IPS DF 4.7 (cell line): ENCODE results near the gene FBLIM1.

Experiments used
- DNase-seq: peaks from one replicate; pipeline ENCODE4 v3.0.0-alpha.2; 2013; ENCODE audit warnings: low spot score; ENCODE audit errors: extremely low read depth

FBLIM1 gene

DNA sequence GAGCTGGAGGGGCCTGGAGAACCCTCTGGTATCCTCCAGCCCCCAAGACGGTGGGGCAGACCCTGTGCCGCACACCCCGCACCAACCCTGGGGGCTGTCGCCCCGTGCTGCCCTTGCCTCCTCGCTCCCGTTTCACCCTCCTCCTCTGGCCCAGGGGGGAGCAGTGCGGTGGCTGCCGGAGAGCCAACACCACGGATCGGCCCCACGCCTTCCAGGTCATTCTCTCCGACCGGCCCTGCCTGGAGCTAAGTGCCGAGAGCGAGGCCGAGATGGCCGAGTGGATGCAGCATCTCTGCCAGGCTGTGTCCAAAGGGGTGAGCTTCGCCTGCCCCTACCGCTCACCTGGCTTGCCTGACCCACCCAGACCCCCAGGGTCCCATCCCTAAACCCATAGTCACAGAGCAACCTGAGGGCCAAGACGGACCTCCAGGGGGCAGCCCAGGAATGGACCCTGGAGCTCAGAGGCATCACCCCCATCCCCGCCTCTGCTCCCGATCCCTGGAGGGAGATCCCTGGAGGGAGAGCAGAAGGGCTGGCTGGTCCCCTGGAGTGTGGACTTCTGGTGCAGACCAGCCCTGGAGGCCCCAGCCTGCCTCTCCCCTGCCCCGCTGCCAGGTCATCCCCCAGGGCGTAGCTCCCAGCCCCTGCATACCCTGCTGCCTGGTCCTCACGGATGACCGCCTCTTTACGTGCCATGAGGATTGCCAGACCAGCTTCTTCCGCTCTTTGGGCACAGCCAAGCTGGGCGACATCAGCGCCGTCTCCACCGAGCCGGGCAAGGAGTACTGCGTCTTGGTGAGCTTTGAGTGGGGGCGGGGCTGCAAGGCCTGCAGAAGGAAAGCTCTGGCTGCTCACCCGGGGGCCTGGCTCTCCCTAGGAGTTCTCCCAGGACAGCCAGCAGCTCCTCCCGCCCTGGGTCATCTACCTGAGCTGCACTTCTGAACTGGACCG lies 26.6 kb upstream of the FBLIM1 start:
- DNase-seq: no peak

DNA sequence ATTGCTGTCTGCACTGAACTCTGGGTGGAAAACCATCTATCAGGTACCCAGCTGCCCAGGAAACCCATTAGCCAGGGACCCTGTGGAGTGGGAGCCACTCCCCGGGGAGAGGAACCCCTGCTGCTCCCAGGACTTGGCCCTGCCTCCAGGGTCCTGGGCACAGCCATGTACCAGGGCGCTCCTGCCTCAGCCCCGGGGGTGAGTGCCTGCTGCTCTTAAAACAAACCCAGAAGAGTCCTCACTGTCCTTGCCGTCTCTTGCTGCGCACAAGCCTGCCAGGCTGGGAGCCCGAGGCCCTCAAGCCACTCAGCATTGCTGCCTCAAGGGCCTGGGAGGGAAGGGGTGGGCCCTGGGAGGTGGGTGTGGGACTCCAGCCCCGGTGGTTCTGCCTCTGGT lies 25.9 kb upstream of the FBLIM1 start:
- DNase-seq: no peak

DNA sequence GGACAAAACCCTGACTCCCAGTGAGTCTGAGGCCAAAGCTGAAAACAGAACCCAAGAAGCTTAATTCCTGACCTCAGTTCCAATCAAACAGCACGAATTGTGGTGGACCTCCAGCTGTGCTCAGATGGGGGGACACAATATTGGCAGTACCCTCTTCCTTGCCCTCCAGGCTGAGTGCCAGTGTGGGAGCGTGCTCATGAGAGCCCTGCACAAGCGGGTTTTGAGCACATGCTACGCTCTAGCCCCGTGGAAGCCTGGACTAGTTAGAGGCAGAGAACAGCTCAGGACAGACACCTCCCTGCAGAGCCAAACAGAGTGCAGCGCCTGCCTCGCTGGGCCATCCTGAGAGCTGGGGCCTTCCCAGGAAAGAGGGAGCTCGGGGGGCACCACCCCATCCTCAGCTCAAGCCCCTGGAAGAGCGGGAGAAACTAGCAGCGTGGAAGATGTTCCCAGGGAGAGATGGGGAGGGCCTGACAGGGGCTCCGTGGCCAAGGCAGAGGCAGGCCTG lies 25.3 kb upstream of the FBLIM1 start:
- no peak for DNase-seq

DNA sequence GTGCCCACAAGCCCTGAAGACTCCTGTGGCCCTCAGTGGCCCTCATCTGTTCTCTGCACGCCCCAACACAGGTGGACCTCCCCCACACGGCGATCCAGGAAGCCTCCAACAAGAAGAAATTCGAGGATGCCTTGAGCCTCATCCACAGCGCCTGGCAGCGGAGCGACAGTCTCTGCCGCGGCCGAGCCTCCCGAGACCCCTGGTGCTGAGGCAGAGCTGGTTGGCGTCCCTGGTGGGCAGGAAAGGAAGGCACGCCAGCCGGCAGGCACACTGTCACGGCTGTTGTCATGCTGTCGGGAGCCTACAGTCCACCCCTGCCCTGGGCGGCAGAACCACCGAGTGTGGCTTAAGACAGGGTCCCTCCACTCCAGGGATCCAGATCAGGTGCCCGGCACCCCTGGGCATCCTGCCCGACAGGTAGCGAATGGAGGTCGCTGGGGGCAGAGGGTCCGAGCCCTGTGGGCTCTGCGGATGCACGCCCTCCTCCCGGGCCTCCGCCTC lies 24.8 kb upstream of the FBLIM1 start:
- no peak for DNase-seq

DNA sequence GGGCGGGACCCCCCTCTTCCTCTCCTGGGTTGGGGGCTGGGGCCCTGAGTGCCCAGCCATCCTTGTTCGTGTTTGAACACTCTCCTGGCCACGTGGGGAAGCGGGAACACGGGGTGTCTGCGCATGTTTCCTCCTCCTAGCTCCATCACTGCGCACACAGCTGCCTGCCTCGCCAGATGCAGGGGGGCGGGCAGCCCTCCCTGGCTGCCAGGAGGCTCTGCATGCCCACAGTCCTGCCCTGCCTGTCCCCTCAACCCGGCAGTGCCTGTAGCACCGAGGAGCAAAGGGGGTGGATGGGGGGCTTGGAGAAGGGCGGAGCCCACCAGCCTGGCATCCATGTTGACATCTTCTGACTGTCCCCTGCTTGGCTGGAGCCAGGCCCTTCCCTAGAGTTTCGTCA lies 24.3 kb upstream of the FBLIM1 start:
- DNase-seq: no peak

DNA sequence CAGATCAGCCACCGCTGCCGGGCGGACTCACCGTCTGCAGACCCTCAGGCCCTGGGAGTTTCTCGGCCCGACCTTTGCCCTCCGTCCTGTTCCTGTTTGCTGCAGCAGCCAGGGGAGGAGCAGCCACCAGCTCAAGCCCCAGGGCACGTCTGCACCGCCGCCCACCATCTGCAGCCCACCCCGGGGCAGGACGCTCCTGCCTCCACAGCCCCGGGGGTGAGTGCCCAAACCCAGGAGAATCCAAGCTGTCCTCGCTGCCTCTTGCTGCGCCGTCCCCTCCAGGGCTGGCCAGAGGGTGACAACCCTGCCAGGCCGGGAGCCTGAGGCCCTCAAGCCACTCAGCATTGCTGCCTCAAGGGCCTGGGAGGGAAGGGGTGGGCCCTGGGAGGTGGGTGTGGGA lies 23.7 kb upstream of the FBLIM1 start:
- no peak for DNase-seq

DNA sequence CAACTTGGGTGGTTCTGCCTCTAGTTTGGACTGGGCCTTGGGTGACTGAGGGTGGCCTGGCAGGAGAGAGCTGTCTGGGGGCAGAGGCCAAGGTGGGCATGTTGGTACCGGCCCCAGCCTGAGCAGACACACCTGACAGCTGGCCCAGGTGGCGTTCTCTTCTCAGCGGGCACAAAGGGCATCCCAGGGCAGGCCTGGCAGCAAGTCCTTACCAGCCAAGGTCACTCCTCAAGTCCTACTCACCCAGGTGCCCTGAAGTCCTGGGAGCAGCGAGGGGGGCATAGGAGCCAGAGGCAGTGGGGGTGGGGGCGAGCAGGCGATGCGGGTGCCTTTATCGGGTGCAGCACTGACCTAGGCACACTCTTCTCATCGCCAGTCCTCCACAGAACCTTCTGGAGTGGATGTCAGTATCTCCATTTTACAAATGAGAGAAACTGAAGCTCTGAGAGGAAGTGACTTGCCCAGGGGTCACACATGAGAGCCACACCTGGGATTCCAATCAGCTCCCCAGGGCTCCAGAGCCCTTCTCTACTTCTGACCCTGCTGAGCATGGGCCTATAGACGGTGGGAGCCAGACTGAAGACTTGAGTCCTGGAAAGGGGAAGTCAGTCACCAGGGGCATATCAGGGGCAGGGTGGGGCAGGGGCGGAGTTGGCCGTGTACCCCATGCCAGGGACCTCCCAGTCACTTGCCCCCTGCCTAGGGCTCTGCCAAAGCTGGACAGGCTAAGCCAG lies 23.1 kb upstream of the FBLIM1 start:
- no peak for DNase-seq

DNA sequence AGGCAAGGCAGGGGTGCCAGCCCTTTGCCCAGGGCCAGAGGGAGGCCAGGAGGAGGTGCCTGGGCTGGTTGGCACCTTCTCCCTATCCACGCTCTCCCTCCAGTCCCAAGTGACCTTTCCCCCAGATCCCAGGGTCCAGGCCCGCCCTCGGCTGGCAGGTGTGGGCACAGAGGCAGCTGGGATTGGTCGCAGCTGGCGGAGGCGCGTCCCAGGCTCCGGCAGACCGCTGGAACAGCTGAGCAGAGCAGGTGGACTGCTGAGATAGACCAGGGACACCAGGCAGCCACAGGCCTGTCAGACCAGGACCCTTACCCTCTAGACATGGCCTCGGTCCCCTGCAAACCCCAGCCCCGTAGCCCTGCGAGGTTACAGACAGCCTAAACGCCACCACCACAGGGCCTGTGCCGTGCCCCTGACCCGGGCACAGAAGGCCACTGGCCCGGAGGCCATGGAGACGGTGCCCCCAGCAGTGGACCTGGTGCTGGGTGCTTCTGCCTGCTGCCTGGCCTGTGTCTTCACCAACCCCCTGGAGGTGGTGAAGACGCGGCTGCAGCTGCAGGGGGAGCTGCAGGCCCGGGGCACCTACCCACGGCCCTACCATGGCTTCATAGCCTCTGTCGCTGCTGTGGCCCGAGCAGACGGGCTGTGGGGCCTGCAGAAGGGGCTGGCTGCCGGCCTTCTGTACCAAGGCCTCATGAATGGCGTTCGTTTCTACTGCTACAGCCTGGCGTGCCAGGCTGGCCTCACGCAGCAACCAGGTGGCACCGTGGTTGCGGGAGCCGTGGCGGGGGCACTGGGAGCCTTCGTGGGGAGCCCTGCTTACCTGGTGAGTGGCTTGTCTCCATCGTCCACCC lies 22.3 kb upstream of the FBLIM1 start, which contains the start of gene SLC25A34:
Gene SLC25A34 (plus strand): TSS at position 221 of the 854 bp plus-strand sequence. CDS start 228 bp downstream, at position 449.
- DNase-seq: no peak

DNA sequence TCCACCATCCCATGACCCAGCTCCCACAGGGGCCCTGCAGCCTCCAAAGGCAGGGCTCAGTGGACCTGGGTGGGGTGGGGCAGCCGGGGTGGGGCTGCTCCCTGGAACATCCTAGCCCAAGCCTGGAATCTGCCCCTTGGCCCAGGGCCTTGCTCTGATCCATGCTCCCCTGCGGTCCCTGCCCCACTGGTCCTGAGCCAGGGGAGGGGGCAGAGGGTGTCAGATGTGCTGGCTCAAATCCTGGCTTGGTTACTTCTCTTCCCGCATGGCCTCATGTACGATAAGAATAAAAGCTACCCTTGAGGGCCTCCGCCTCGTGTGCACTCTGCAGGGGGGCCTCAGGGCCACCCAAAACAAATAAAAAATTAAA lies 21.7 kb upstream of the FBLIM1 start:
- no peak for DNase-seq

DNA sequence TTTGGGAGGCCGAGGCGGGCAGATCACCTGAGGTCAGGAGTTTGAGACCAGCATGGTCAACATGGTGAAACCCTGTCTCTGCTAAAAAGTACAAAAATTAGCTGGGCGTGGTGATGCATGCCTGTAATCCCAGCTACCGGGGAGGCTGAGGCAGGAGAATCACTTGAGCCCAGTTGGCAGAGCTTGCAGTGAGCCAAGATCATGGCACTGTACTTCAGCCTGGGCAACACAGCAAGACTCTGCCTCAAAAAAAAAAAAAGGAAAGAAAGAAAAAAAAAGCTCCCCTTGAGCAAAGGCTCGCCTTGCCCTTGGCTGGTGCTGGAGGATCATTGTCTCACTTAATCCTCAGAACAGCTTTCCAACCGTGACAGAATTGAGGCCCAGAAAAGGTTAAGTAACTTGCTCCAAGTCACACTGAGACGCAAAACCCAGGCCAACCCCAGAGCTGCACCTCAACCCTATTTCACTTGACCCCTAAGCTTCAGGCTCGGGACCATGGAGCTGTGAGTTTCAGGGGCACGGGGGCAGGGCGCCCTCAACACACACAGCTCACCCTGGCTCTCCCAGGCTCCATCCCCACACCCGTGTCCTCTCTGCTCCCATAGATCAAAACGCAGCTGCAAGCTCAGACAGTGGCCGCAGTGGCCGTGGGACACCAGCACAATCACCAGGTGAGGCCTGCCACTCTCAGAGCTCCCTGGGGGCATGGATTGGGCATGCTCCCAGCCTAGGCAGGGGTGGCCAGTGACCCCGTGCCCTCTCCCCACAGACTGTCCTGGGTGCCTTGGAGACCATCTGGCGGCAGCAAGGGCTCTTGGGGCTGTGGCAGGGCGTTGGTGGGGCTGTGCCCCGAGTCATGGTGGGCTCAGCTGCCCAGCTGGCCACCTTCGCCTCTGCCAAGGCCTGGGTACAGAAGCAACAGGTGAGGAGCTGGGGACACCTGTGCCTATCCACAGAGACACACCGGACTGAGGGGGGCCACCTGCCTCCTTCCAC lies 21.0 kb upstream of the FBLIM1 start:
- DNase-seq: no peak

DNA sequence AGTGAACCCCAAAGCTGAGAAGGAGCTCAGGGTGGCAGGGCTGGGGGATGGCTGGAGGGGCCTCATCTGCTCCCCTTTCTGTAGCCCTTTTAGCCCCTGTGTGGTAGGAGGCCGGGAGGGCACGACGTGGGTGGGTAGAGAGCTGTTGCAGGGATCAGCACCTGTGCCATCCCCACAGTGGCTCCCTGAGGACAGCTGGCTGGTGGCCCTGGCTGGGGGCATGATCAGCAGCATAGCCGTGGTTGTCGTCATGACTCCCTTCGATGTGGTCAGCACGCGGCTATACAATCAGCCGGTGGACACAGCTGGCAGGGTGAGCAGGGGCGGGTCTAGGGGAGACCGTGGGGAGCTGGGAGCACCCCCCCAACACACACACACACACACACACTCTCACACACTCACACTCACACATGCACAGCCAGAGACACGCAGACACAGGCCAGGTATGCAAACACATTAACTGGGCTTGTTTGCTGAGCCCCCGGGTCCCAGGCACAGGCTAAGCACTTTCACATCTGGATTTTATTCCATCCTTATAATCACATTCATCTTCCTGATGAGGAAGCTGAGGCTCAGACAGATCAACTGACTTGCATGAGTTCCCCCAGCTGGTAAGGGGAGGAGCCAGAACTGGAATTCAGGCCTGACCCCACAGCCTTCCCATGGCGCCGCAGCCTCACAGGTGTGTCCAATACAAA lies 20.0 kb upstream of the FBLIM1 start:
- no peak for DNase-seq

DNA sequence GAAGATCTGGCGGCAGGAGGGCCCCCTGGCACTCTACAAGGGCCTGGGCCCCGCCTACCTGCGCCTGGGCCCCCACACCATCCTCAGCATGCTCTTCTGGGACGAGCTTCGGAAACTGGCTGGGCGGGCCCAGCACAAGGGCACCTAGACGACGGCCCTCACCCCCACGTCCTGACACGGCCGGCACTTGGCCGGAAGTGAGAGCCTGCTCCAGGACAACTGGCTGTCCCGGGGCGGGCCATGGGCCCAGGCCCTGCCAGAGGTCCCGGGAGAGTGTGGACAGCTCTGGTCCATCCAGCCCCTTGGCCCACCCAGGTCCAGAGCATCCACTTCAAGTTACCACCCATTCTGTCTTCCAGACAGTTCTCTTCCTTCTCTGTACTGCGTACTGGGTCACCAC lies 19.3 kb upstream of the FBLIM1 start:
- DNase-seq: no peak

DNA sequence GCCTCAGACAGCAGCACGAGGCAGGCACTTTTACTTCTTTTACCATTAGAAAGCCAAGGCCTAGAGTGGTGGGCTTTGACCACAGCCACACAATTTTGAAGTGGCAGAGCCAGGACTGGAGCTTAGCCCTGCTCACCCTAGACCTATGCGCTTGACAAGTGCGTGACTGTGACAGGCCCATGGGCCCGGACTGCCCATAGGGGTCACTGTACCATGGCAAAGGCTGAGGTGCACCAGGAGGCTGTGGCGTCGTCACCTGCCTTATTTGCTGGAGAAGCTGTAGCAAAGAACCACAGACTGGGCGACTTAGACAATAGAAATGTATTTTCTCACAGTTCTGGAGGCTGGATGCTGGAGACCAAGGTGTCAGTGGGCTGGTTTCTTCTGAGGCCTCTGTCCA lies 18.9 kb upstream of the FBLIM1 start:
- no peak for DNase-seq

DNA sequence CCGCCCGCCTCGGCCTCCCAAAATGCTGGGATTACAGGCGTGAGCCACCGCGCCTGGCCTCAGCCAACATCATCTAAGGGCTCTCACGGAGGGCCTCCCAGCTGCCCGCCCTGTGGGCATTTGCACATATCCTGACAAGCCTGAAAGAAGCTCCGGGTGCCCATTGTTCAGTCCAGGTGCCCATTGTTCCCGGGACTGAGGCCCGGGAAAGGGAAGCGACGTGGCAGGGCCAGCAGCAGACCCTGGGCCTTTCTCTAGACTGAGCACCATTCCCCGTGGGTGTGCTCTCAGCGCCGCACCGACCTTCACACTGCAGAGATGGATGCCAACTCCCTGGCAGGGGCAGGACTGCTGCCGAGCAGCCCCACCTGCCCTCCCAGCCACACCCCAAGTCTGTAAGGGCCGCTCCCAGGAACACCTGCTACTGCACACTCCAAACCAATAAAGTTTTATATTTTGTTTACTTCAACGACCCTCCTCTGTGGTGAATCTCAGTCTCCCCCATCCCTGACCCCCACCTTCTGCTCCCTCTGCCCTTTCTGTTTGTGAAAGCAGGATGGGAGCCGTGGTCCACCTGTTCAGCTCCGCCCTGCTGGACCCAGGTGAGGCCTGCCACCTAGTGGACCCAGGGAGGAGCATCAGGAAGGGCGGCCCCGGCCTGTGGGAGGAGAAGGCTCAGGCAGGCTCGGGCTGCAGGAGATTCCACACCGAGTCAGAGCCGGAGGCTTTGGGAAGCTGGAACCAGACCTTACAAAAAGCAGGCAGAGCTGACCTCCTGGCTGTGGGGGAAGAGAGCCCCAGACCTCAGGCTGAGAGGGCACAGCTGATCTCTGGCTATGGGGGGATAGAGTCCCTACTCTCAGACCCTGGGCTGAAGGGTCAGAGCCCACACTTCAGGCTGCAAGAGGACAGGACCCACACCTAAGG lies 17.4 kb upstream of the FBLIM1 start:
- no peak for DNase-seq

DNA sequence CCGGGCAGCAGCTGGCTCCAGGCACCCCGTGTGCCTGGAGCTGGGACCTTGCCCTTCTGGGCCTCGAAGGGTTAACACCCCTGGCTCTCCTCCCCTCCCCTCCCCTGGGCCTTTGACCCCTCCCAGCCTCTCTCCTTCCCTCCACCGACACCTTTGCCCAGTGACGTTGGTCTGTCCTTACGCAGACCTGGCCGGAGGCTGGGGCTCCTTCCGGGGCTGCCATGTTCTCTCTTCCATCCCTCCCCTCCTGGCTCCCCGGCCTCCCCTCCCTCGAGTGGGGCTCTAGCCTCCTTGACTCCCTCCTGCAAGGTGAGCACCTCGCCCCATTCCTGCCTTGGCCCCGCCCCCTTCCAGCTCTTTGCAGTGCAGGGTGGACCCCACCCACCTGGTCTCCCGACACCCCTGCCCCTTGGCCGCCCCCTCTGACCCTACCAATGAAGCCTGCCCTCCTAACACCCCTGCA lies 16.2 kb upstream of the FBLIM1 start, which contains the start of gene TMEM82:
Gene TMEM82 (plus strand): TSS at position 161 of the 463 bp plus-strand sequence. CDS start 61 bp downstream, at position 222.
- no peak for DNase-seq

DNA sequence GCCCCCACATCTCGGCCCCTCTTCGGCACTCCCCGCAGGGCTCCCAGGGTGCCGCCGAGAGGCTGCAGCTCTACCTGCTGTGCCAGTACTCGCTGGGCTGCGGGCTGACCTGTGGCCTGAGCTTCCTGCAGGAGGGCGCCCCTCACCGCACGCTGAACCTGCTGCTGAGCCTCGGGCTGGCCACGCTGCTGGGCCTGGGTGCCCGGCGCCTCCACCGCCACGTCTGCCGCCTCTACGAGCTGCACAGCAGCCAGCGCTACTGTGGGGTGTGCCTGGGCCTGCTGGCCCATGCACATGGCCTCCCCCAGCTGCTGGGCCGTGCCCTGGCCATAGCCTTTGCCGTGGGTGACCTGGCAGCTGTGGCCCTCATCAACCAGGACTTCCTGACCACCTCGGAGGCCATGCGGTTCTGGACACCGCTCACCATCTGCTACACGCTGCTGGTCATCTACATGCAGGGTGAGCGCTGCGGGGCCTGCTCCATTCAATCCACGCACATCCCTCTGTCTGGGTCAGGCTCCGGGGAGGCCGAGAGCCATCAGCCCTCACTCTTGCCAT lies 14.4 kb upstream of the FBLIM1 start:
- no peak for DNase-seq

DNA sequence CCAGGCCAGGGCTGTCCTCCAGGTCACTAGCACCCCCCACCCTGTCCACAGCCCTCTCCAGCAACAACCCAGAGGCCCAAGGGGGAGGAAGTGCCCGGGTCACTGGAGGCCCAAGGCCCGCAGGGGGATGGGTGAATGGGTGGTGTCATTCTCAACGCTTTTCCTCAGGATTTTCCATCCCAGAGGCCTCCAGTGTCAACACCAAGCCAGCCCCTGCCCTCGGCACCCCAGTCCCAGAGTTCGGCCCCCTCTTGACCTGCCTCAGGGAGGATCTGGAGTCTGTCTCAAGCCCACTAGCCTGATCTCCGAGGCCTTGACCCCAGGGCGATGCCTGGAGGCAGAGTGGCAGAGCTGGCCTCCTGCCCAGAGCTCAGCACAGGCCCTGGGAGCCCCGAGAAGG lies 11.2 kb upstream of the FBLIM1 start:
- DNase-seq: no peak

DNA sequence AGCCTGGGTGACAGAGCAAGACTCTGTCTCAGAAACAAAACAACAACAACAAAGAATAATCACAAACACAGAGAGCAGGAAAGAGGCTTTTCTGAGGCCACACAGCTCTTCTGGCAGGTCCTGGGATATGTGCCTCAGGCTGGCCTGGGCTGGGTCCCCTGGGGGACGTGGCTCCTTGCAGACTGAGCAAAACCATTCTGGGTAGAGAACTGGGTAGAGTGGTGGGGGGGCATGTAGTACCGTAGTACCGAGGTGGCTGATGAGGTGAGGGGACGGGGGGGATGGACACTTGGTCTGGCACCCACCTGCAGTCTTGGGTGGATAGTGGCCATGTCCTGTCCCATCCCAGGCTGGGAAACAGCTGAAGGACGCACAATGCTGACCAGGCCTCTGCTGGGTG lies 10.3 kb upstream of the FBLIM1 start:
- DNase-seq: no peak
